NOMO-1 (cell line): Measurements from ENCODE around the gene ATCAY.
"Not testable (repeated sequence)": the region's sequence is repeated elsewhere in the genome, so short reads cannot be mapped to it uniquely, and the experiment has no call there.

ENCODE experiments used
- DNase-seq, 2 experiments: peaks; one replicate each; lab custom pipeline; 2025; ENCODE audit not compliant: unreplicated experiment in 2 of 2; lab: John Stamatoyannopoulos, UW

The ATCAY gene

DNA sequence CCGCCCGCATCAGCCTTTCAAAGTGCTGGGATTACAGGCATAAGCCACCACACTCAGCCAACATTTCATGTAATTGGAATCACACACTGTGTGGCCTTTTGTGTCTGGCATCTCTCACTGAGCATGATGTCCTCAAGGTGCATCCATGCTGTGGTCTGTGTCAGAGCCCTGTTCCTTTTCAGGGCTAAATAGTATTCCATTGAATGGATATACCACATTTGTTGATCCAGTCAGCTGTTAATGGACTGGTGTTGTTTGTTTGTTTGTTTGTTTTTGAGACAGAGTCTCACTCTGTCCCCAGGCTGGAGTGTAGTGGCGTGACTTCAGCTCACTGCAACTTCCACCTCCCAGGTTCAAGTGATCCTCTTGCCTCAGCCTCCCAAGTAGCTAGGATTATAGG, 17.9 kb downstream of the ATCAY start:
- DNase-seq, result no peak

DNA sequence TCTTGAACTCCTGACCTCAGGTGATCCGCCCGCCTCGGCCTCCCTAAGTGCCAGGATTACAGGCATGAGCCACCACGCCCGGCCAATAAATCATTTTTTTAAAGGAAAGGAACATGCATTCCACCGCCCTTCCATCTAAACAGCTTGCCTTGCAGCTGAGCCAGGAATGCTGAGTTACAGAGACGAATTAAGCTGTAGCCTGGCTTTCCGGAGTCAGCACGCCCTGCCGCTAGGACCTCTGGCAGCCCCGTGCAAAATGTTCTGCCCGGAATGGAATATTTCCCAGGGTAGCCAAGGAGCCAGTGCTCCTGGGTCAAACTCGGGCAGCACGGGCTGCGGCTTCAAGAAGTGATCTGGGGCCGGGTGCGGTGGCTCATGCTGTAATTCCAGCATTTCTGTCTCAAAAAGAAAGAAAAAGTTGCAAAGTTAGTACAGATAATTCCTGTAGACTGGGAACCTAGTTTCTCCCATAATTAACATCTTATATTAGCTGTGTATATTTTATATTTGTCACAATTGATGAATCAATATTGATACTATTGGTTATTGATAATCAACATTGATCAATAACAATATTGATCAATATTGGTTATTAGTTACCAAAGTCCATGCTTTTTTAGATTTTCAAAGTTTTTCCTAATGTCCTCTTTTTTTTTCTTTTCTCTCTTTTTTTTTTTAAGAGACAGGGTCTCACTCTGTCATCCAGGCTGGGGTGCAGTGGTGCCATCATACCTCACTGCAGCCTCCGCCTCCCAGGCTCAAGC, 19.2 kb downstream of the ATCAY start:
- DNase-seq, result no peak

DNA sequence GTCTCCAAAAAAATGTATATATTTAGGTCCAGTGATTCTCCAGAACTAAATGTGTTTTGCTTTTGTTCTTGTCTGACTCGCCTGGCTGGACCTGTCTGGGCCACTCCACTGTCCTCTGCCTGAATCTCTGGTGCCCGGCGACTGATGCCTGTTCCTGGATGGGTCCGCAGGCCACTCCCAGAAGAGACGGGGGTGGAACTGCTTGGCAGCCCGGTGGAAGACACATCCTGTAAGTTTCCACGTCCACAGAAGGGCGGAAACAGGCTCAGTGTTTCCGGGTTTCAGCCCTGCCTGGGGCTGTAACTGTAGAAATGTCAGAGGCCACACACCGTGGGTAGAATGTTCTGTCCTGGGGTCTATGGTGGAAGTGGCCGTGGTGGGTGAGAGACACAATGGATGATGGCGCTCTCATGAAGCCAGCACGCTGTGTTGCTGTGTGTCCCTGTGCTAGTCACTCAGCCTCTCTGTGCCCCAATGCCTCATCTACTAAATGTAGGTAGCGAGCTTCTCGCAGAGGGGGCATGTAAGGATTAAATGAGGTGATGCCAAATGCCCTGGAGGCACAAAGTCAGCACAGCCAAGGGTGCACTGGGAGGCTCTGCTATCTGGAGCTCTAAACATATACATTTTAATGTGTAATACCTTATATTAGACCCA, 22.0 kb downstream of the ATCAY start:
- no peak for DNase-seq

DNA sequence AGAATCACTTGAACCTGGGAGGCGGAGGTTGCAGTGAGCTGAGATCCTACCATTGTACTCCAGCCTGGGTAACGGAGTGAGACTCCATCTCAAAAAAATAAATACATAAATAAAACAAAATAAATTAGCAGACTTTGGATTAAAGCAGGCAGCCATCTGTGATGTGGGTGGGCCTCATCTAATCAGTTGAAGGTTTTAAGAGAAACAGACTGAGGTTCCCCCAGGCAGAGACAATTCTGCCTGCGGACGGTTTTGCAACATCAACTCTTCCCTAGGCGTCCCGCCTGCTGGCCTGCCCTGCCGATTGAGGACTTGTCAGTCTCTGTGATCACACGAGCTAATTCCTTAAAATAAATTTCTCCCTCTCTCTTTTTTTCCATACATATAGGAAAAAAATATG, 23.7 kb downstream of the ATCAY start:
- no peak for DNase-seq

DNA sequence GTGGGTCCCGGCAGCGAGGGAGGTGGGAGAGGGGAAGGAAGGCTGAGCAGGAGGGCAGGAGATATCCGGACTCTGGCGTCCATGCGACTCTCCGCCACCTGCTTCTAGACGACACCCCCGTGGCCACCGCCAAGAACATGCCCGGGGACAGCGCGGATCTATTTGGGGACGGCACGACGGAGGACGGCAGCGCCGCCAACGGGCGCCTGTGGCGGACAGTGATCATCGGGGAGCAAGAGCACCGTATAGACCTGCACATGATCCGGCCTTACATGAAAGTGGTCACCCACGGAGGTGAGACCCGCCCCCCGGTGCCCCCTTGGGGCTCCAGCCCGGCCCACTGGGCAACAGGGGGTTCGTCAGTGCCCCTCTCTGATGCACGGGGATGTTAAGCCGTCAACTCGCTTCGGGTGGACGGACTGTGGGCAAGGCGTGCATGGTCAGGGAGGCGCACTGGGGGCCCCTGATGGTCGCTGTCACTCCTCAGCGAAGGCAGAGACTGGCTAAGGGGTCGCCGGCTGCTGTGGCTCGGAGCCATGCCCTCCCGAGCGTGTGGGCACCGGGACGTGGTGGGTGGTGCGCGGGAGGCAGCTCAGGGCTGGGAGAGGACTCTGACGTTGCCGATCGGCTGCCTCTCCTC, 27.3 kb downstream of the ATCAY start:
- DNase-seq, result no peak

DNA sequence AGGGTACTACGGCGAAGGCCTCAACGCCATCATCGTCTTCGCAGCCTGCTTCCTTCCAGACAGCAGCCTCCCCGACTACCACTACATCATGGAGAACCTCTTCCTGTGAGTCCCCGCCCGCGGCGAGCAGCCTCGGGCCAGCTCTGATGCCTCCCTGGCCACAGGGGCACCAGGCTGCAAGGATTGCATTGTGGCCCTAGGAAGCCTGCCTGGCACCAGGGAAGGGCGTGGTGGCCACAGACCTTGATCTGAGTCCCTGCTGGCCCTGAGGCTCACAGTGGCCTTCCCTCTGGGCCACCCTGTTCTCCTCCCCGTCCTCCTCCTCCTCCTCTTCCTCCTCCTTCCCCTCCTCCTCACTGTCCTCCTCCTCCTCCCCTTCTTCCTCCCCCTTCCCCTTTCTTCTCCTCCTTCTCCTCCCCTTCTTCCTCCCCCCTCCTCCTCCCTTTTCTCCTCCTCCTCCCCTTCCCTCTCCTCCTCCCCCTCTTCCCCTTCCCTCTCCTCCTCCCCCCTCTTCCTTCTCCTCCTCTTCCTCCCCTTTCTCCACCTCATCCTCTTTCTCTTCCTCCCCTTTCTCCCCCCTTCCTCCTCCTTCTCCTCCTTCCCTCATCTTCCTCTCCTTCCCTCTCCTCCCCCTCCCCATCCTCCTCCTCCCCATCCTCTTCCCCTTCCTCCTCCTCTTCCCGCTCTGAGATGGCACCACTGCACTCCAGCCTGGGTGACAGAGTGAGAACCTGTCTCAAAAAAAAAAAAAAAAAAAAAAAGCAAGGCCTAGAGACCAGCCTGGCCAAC, 28.0 kb downstream of the ATCAY start:
- DNase-seq, result no peak

DNA sequence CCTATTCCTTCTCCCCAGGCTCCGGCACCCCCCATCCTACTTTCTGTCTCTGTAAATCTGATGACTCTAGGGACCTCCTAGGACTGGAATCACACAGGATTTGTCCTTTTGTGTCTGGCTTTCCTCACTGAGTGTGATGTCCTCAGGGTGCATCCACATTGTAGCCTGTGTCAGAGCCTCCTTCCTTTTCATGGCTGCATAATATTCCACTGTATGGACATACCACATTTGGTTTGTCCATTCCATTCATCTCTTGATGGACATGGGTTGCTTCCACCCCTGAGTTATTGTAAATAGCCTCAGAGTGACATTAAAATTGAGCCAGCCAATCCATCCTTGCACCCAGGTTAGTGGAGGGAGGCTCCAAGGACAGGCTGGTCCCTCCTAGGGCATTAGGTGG, 29.6 kb downstream of the ATCAY start:
- DNase-seq, result no peak

DNA sequence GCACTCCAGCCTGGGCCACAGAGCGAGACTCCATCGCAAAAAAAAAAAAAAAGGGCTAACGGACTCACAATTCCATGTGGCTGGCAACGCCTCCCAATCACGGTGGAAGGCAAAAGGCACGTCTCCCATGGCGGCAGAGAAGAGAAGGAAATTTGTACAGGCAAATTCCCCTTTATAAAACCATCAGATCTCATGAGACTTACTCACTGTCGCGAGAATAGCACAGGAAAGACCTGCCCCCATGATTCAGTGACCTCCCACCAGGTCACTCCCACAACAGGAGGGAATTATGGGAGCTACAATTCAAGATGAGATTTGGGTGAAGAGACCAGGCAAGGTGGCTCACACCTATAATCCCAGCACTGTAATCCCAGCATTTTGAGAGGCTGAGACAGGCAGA, 33.7 kb downstream of the ATCAY start:
- DNase-seq, result no peak

DNA sequence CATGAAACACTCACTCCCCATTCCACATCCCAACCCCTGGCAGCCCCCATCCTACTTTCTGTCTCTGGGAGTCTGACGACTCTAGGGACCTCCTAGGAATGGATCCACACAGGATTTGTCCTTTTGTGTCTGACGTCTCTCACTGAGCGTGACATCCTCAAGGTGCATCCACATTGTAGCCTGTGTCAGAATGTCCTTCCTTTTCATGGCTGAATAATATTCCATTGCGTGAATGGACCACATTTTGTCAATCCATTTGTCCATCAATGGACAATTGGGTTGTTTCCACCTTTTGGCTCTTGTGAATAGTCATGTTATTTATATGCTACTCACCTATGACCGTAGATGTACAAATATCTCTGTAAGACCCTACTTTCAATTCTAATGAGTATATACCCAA, 35.5 kb downstream of the ATCAY start:
- DNase-seq, result no peak

DNA sequence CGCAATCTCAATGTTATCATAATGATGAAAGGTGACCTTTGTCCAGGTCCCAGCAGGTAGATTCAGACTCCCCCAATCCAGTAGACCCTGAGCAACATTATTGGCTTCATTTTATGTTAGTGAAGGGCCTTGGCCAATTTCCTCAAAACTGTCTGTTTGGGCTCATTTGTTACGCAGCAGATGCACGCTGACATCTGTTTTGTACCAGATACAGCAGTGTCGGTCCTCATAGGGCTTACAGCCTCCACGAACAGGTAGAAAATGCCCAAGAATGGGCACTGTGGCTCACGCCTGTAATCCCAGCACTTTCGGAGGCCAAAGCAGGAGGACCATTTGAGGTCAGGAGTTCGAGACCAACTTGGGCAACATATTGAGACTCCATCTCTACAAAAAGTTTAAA, 39.3 kb downstream of the ATCAY start:
- no peak for DNase-seq

DNA sequence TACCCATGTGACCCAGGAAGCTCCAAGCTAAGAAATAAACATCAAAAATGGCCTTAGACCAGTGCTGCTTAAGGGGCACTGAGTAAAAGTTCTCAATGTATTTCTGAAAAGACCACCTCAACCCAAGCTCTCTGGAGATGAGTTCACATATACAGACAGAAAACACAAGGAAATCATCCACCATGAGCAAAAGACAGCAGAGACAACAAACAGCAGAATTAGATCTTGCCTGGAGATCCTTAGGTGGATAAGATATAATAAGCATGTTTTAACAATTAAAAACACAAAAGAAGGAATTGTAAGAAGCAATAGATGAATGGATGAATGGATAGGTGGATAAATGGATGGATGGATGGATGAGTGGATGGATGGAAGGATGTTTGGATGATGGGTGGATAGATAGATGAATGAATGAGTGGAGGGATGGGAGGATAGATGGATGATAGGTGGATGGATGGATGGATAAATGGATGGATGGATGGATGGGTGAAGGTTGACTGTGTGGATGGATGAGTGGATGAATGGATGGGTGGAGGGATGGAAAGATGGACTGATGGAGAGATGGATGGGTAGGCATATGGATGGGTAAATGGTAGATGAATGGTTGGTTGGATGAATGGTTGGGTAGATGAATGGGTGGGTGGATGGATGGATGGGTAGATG, 42.7 kb downstream of the ATCAY start:
- DNase-seq, result no peak

DNA sequence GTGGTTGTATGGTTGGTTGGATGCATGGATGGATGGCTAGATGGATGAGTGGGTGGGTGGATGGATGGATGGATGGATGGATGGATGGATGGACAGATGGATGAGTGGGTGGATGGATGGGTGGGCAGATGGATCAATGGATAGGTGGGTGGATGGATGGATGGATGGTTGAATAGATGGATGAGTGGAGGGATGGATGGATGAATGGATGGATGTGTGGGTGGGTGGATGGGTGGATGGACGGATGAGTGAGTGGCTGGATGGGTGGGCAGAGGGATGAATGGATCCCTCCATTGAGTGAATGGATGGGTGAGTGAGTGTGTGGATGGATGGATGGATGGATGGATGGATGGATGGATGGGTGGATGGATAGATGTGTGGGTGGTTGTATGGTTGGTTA, 43.4 kb downstream of the ATCAY start:
- DNase-seq, result no peak

DNA sequence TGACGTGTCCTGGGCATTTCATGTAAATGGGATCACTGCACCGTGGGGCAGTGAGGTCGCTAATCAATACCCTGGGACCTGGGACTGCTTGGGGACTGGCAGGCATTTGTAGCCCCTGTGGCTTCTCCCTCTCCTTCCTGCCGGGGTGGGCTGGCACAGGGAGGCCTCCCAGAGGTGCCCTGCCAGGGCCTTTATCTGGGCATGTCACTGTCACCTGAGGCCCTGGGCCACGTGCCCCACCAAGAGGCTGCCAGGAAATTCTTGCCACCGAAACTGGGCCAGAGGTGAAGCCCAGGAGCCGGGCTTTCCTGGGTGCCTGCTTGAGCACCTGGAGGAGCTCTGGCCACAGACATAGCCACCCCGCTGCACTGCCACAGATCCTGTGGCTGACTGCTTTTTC, 50.6 kb downstream of the ATCAY start:
- no peak for DNase-seq

DNA sequence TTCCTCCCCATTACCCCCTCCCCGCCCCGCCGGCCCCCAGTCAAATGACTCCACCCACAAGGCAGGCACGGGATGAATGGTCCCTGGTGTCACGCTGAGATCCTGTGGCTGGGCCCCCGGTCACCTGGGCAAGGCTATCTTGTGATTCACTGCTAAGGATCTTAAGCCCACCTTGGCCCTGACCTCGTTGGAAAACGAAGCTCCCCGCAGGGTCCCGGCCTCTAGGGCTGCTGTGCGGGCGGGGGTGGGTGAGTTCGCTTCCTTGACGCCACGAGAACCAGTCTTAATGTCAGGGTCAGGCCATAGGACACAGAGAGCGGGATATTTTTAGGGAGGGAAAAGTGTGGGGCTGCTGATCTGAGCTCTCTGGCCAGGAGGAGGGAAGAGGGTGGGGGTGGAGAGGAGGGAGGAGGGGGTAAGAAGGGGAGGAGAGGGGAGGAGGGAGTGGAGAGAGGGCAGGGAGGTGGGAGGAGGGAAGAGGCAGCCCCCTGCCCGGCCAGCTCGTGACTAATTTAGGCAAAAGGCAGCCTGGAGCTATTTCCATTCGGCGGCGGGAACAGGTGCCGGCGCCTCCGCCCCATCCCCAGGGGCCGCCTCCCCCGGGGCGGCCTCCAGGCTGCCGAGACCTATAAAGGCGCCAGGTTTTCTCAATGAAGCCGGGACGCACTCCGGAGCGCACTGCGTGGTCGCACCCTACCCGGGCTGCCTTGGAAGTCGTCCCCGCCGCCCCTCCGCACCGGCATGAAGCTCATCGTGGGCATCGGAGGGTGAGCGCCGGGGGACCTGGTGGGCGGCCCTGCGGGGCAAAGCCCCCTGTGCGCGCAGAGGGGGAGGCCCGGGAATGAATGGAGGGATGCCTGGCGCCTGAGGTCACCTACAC, 52.7 kb downstream of the ATCAY start, which contains the start of gene NMRK2:
Gene NMRK2, plus strand, starts transcription at position 139 of the 880 bp plus-strand sequence. Its CDS starts 603 bp downstream, at position 742.
- DNase-seq, result no peak

DNA sequence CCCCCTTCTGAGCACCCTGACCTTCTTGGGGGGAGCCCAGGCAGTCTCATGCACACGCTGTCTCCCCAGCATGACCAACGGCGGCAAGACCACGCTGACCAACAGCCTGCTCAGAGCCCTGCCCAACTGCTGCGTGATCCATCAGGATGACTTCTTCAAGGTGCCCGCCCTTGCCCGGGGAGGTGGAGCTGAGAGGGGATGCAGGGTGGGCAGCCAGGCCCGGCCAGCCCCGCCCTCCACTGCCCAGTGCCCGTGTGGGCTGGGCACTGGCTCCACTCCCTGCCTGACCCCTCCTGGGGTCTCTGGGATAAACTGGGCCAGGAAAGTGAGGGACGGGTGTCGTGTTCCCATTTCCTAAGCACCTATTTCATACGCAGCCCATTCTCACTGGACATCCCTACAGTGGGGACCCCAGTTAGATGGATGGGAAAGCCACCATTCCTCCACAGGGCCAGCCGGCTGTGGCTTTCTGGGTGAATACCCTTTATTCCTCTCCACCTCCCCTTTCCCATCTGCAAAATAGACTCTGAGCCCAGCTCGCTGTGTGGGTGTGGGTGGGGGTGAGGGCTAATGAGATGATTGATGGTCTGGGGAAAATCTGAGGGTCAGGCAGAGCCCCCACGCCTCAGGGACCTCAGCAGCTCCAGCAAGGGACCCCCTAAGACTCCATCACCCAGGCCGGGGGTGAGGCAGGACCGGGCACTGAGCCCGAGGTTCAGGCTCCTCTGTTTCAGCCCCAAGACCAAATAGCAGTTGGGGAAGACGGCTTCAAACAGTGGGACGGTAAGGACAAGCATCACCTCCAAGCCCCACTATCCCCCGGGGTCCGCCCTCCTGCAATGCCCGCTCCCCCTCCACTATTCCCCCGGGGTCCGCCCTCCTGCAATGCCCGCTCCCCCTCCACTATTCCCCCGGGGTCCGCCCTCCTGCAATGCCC, 56.3 kb downstream of the ATCAY start:
- no peak for DNase-seq

DNA sequence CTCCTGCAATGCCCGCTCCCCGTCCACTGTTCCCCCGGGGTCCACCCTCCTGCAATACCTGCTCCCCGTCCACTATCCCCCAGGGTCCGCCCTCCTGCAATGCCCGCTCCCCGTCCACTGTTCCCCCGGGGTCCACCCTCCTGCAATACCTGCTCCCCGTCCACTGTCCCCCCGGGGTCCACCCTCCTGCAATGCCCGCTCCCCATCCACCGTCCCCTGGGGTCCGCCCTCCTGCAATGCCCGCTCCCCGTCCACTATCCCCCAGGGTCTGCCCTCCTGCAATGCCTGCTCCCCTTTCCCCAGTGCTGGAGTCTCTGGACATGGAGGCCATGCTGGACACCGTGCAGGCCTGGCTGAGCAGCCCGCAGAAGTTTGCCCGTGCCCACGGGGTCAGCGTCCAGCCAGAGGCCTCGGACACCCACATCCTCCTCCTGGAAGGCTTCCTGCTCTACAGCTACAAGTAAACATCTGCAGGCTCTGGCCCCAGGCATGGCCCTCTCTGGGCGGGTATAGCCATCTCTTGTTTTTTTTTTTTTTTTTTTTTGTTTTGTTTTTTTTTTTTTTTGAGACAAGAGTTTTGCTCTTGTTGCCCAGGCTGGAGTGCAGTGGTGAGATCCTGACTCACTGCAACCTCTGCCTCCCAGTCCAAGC, 57.9 kb downstream of the ATCAY start:
- DNase-seq, result not testable (repeated sequence)

DNA sequence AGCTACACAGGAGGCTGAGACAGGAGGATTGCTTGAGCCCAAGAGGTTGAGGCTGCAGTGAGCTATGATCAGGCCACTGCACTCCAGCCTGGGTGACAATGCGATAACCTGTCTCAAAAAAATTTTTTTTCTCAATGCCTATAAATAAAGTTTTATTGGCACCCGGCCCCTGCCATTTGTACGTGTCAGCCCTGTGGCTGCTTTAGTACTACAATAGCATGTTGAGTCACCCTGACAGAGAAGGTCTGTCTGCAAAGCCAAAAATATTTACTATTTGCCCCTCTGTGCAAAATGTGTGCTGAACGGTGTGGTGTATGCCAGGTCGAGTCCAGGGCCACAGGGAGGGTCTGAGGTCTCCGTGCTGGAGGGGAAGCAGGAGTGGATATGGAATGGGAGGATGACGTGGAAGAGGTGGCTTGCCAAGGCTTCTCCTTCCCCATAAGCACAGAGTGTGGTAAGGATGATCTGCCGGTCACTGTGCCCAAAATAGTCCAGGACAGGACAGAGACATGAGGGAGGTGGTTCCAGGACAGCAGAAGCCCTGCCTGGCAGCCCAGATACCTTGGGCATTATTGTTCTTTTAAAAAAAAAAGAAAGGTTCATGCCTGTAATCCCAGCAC, 62.4 kb downstream of the ATCAY start:
- no peak for DNase-seq
